PFSK-1 (cell line): ENCODE results near the gene FCSK.

Source experiments
- FOXP2 ChIP-seq: optimal IDR thresholded peaks from 2 replicates; pipeline ENCODE3; 2011; ENCODE audit warnings: borderline replicate concordance, control low read depth, inconsistent platforms; ENCODE audit not compliant: insufficient read depth; ENCODE audit errors: extremely low read length, extremely low read depth
- POLR2AphosphoS5 ChIP-seq: IDR thresholded peaks from 2 replicates; pipeline ENCODE4 v1.6.1; 2012; ENCODE audit warnings: low read depth, mild to moderate bottlenecking, control low read depth, low read length, moderate library complexity
- REST ChIP-seq, 2 experiments: IDR thresholded peaks; 2 replicates each; pipeline versions ENCODE4 v1.6.1 to v1.8.0; 2011 to 2012; ENCODE audit warnings: low read depth in 2 of 2, low read length in 2 of 2, control low read depth in 1 of 2, inconsistent platforms in 1 of 2, mild to moderate bottlenecking in 1 of 2, moderate library complexity in 1 of 2; ENCODE audit not compliant: insufficient read depth in 1 of 2
- SIN3A ChIP-seq: IDR thresholded peaks from 2 replicates; pipeline ENCODE4 v1.6.1; 2012; ENCODE audit warnings: mild to moderate bottlenecking, low read length, moderate library complexity, borderline replicate concordance; ENCODE audit not compliant: insufficient read depth
- TAF1 ChIP-seq: IDR thresholded peaks from 2 replicates; pipeline ENCODE4 v1.6.1; 2012; ENCODE audit warnings: low read length, control low read depth, borderline replicate concordance; ENCODE audit not compliant: insufficient read depth

FCSK gene

GRCh38 chr16:70511833-70512232 lies 57.4 kb downstream of the FCSK start:
- TF ChIP-seq SIN3A (no peak), REST (IDR thresholded peaks at IDR 0.05; ENCODE audit: insufficient read depth in 1 of 2, low read depth in 2 of 2, low read length in 2 of 2) (no peak), TAF1 (no peak), FOXP2 (no peak), POLR2AphosphoS5 (no peak)

GRCh38 chr16:70512456-70512855 lies 58.1 kb downstream of the FCSK start:
- no peak for TF ChIP-seq POLR2AphosphoS5
- TF ChIP-seq SIN3A, result no peak
- no peak for TF ChIP-seq FOXP2
- TF ChIP-seq REST (IDR thresholded peaks at IDR 0.05; ENCODE audit: insufficient read depth in 1 of 2, low read depth in 2 of 2, low read length in 2 of 2), result no peak
- TF ChIP-seq TAF1, result no peak

- TF ChIP-seq REST (IDR thresholded peaks at IDR 0.05; ENCODE audit: insufficient read depth in 1 of 2, low read depth in 2 of 2, low read length in 2 of 2), result no peak
- no peak for TF ChIP-seq POLR2AphosphoS5
- no peak for TF ChIP-seq FOXP2
- TF ChIP-seq SIN3A, result no peak
- no peak for TF ChIP-seq TAF1
Observed at GRCh38 chr16:70520612-70521297, 66.4 kb downstream of the FCSK start.

GRCh38 chr16:70522216-70523075 lies 68.1 kb downstream of the FCSK start:
- TF ChIP-seq POLR2AphosphoS5, result no peak
- no peak for TF ChIP-seq REST (IDR thresholded peaks at IDR 0.05; ENCODE audit: insufficient read depth in 1 of 2, low read depth in 2 of 2, low read length in 2 of 2)
- TF ChIP-seq TAF1, result no peak
- TF ChIP-seq FOXP2, result no peak
- TF ChIP-seq SIN3A, result no peak
